Measurements from ENCODE around the gene RXRA. TPM values are rescaled to one million over a fixed set of nuclear protein-coding genes. Genes with fewer than 3 reads are reported as not detected.
A peak's percentile ranks its signal among the peaks of the same experiment; 100 is the strongest.

Gene RXRA
- polyA plus RNA-seq, 3 donors = 15.8 to 91.0 (median 23.2) TPM

- Histone ChIP-seq H3K4me1 (ENCODE audit: control insufficient read depth in 1 of 2, insufficient read depth in 2 of 2, low read length in 2 of 2) (no peaks in the 10 kb centered on the region), H4K20me1 (ENCODE audit: insufficient read depth, low read length) (no peaks in the 10 kb centered on the region), H2AFZ (ENCODE audit: insufficient read depth, low read depth, low read length, poor library complexity, severe bottlenecking) (no peak overlapping the region), H3K4me2 (replicated peaks; ENCODE audit: extremely low read depth, low read length, poor library complexity, severe bottlenecking) (no peak overlapping the region), H3K79me2 (ENCODE audit: insufficient read depth, low read length) (no peaks in the 10 kb centered on the region), H3K27ac (ENCODE audit: low read depth in 1 of 2, low read length in 2 of 2) (no peak overlapping the region), H3K36me3 (replicated peaks in 1 of 2; ENCODE audit: control insufficient read depth in 1 of 2, insufficient read depth in 2 of 2, low read length in 2 of 2) (no peaks in the 10 kb centered on the region), H3K9me3 (replicated peaks in 1 of 2; ENCODE audit: control insufficient read depth in 1 of 2, insufficient read depth in 1 of 2, low read length in 2 of 2) (peaks cover 27 to 39% of the 10 kb centered on the region in 2 donors), H3K27me3 (ENCODE audit: control insufficient read depth in 2 of 2, insufficient read depth in 2 of 2, low read length in 2 of 2) (no peaks in the 10 kb centered on the region), H3K9ac (ENCODE audit: insufficient read depth, low read length, poor library complexity, severe bottlenecking) (no peak overlapping the region), H3K4me3 (replicated peaks in 1 of 3; ENCODE audit: low read depth in 2 of 3, low read length in 3 of 3) (no peak overlapping the region)
- Mint-ChIP-seq H3K36me3 (no peaks in the 10 kb centered on the region), H3K4me1 (no peaks in the 10 kb centered on the region), H3K4me3 (peak overlapping the region in 1 of 2 donors; percentile 52), H3K9me3 (peaks cover 22 to 46% (median 36%) of the 10 kb centered on the region in 7 donors), H3K27ac (peak overlapping the region in 1 of 7 donors; percentile 40), H3K27me3 (ENCODE audit: low read depth in 3 of 3) (peaks cover 4 to 20% (median 5%) of the 10 kb centered on the region in 3 donors)
- intact Hi-C loops (cut with micrococcal nuclease) = loop anchor here in 1 of 2 donors (10.0 kb wide), 1 partner anchor 451 kb away; no protein-coding TSS in a partner anchor
- TF ChIP-seq CTCF (IDR thresholded peaks at IDR 0.05) = no peak
- DNase-seq = no peak
- WGBS (ENCODE audit: insufficient coverage) = 84% methylated on average over 7 of the region's 7 CpGs
Measured at GRCh38 chr9:134474055-134474370, 147.8 kb downstream of the RXRA start.

GRCh38 chr9:134475011-134475790, 148.9 kb downstream of the RXRA start:
- Histone ChIP-seq H3K4me1 (ENCODE audit: control insufficient read depth in 1 of 2, insufficient read depth in 2 of 2, low read length in 2 of 2) (no peaks in the 10 kb centered on the region), H3K27me3 (ENCODE audit: control insufficient read depth in 2 of 2, insufficient read depth in 2 of 2, low read length in 2 of 2) (no peaks in the 10 kb centered on the region), H3K4me3 (replicated peaks in 1 of 3; ENCODE audit: low read depth in 2 of 3, low read length in 3 of 3) (no peak overlapping the region), H2AFZ (ENCODE audit: insufficient read depth, low read depth, low read length, poor library complexity, severe bottlenecking) (no peak overlapping the region), H3K36me3 (replicated peaks in 1 of 2; ENCODE audit: control insufficient read depth in 1 of 2, insufficient read depth in 2 of 2, low read length in 2 of 2) (no peaks in the 10 kb centered on the region), H3K79me2 (ENCODE audit: insufficient read depth, low read length) (no peaks in the 10 kb centered on the region), H3K4me2 (replicated peaks; ENCODE audit: extremely low read depth, low read length, poor library complexity, severe bottlenecking) (no peak overlapping the region), H3K9ac (ENCODE audit: insufficient read depth, low read length, poor library complexity, severe bottlenecking) (no peak overlapping the region), H3K27ac (ENCODE audit: low read depth in 1 of 2, low read length in 2 of 2) (peak overlapping the region; percentile 59 to 76), H4K20me1 (ENCODE audit: insufficient read depth, low read length) (no peaks in the 10 kb centered on the region), H3K9me3 (replicated peaks in 1 of 2; ENCODE audit: control insufficient read depth in 1 of 2, insufficient read depth in 1 of 2, low read length in 2 of 2) (peaks cover 27 to 39% of the 10 kb centered on the region in 2 donors)
- intact Hi-C loops (cut with micrococcal nuclease) = loop anchor here (5.0 to 10.0 kb wide), 2 partner anchors 432 to 450 kb away; no protein-coding TSS in a partner anchor
- Mint-ChIP-seq H3K4me3 (no peak overlapping the region), H3K9me3 (peaks cover 22 to 46% (median 36%) of the 10 kb centered on the region in 7 donors), H3K36me3 (no peaks in the 10 kb centered on the region), H3K4me1 (no peaks in the 10 kb centered on the region), H3K27me3 (ENCODE audit: low read depth in 3 of 3) (peaks cover 4 to 20% (median 5%) of the 10 kb centered on the region in 3 donors), H3K27ac (peak overlapping the region in 4 of 7 donors; percentile 2 to 62 (median 22))
- 2% methylated on average over 23 of the region's 27 CpGs for WGBS (ENCODE audit: insufficient coverage)
- no peak for TF ChIP-seq CTCF (IDR thresholded peaks at IDR 0.05)
- no peak for DNase-seq
